Brain pericyte (primary cell): Measurements from ENCODE around the gene TSSK6.
"Not testable (repeated sequence)": the region's sequence is repeated elsewhere in the genome, so short reads cannot be mapped to it uniquely, and the experiment has no call there.

Source experiments
- DNase-seq: peaks from one replicate; pipeline ENCODE4 v3.0.0-alpha.2; 2012; ENCODE audit warnings: low read depth, low spot score

TSSK6 gene

GRCh38 chr19:19487950-19488874 is 27.1 kb downstream of the TSSK6 start:
- no peak for DNase-seq

DNA sequence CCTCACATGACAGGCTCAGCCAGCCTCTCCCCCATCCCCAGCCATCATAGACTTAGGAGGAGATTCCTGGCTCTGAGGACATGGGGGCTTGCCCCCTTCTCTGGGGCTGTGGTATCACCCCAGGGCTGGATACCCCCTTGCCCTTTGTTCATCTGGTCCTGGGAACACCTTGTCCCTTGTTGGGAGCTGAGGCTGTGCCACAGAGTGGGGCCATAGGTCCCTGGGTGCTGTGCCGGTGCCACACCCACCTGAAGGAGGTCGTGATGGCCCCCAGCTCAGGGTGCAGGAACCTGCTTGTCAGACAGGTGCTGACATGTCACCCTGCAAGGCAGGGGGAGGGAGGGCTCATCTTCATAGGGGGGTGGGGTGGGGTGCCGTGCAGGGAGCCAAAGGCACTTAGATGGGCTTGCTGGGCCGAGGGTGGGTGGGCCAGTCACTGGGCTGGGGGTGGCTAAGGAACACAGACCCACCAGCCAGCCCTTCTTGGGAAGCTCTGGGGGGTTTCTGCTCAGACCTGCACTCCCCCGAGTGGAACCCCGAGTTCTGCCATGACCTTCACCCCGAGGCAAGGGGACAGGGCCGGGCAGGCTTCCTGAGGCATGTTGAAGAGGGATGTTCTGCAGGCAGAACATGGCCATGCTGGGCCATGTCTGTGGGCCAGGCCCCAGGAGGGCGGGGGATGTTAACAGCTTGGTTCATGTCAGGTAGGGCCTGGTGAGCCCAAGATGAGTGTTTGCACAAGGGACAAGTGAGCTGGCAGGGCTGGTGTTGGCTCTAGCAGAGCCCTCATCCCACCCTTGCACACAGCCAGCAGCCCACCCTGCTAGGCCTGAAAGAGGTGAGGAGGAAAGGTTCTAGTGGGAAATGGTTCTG is 28.0 kb downstream of the TSSK6 start:
- no peak for DNase-seq

DNA sequence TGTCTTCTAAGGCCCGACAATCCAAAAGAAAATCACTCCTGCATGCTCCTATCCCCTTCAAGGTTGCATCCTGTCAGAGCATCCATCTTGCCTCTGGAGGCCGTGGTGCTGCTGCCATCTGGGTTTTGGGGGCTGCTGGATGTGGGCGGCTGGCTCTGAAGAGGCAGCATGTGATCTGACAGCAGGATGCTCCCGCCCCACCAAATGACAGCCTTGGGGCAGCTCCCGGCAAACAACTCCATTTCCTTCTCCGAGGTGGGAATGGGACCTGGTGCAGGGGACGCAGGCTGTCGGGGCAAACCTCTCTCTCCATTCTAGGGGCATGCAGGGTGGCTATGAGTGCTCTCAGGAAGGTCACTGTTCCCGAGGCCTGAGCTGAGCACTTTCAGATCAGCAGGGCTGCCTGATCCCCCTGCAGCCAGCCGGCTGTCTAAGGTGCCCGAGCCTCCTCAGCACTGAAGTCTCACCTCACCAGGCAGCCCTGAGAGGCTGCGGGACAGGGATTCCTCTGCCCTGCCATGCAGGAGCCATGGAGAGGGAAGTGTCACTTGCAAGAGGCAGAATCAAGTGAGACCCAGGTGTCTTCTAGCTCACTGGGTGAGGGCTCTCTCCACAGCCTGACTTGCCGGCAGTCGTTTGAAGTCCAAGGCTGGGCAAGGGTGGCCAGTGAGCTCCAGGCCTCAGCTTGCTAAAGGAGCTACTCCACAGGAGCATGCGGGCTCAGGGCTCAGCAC is 28.8 kb downstream of the TSSK6 start:
- DNase-seq, result no peak

DNA sequence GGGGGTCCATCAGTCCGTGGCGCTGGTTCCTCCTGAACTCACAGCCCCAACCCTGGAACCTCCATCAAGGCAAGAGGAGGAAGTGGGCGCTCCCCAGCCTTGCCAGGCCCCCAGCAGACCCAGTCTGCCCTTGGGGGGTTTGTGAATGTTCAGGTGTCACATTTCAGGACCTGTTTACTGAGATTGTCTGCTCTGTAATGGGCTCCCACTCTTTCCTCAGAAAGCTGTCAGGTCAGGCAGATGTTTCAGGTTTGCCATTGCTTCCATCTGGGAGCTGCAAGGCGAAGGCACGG is 29.4 kb downstream of the TSSK6 start:
- DNase-seq, result no peak

DNA sequence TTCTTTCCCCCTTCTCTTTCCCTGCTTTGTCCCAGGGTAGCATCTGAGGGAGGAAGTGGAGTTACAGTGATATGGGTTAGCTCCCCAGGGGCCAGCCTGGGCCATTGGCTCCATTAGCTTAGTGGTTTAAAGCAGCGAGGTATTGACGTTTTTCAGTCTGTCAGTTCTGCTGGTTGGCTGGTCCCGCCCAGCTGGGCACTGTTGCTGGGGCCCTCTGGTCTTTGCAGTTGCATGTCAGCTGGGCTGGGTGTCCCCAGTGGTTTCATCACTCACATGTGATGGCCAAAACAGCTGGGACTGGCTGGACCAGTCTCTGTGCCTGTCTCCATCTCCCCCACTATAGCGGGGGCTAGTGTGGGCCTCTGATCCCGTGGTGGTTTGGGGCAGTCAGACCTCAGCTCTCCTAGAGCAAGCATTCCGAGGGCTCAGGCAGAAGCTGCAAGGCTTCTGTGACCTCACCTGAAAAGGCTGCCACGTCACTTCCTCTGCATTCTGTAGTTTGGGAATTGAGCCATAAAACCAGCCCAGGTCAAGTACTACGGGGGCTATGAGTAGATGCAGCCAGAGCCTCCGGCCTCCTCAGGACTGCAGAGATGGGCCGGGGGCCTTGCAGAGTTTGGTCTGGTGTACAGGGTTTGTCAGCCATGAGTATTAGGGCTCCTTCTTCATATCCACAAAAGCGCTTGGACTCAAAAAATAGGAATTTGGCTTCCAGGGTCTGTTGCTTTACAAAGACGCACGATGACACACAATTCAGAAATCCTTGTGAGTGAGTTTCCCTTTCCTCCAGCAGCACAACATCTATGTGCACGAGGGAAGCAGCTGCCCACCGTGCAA is 30.0 kb downstream of the TSSK6 start:
- no peak for DNase-seq

DNA sequence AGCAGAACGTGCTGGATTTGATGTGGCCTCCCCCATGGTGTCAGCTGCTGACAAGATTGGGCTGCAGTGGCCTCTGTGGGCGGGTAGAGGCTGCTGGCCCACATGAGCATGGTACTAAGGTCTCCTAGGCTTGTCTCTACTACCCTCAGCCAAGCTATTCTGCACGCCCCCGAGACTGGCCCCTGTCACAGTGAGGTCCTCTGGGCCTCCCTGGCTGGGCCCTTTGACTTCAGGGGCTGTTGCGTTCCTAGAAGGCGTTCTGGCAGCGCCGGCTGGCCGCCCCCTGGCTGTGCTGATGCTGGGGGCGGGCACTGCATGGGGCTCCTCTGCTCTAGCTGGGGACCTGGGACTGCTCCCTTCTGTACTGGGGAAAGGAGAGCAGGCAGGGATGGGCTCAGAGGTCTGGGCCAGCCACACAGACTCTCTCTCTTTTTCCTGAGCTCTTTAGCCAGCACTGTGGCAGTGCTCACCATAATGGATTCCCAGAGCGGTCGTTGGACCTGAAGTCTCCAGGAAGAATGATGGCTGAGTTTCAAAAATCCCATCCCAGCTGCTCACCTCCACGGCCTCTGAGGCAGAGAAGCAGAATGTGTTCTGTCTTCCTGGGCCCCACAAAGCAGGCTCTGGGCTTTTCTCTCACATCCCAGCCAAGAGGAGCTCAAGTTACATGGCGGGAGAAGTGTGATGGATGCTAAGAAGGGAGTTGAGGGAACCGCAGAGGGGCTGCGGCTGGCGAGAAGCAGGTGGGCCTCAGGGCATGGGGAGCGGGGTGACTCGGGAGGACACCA is 32.3 kb downstream of the TSSK6 start:
- no peak for DNase-seq

DNA sequence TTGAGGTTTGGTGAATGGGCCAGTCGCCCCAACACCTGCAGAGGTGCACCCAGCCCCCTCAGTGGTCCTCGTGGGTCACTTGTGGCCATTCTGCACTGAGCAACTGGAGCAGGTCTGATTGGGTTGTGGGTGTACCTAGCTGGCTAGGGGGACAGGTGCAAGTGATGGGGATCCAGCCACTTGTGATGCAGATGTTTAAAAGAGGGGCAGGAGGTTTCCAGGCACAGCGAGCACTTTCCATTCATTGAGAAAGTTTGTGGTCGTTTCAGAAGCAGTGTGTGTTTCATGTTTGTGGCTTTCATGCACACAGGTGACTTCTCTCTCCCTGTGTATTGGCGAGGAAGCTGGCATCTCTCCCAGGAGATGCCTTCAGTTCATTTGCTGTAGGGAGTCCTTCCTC is 34.7 kb downstream of the TSSK6 start:
- no peak for DNase-seq

DNA sequence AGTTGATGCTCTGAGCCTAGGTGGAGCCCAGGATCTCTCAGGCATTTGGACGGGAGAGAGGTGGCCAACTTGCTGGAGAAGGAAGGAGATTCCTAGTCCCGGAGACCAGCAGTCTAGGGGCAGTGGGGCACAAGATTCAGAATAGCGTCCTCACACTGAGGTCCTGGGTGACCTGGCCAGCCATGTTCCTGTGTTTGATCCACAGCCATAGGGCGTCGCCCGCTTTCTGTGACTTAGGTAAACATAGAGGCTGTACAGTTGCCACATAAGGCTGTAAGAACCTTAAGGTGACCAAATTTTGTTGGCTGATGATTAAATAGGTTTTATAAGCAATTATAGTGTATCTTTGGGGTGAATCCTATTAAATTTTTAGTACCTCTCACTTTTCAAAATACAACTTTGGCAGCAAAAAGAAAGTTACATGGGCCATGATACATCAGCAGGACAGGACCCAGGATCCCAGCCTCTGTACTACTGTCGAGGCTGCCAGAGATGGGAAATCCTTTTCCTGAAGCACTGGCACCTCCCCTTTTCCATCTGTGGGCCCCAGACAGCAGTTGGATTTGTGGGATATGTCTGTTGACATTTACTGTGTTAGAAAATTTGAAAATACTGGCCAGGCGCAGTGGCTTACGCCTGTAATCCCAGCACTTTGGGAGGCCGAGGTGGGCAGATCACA is 37.5 kb downstream of the TSSK6 start:
- DNase-seq, result no peak

GRCh38 chr19:19475849-19476828 is 39.2 kb downstream of the TSSK6 start:
- DNase-seq, result no peak

- no peak for DNase-seq
Observed at GRCh38 chr19:19475015-19475765, 40.2 kb downstream of the TSSK6 start.

GRCh38 chr19:19472106-19472505 is 43.2 kb downstream of the TSSK6 start:
- DNase-seq, result not testable (repeated sequence)

GRCh38 chr19:19471682-19472081 is 43.7 kb downstream of the TSSK6 start:
- DNase-seq, result no peak

DNA sequence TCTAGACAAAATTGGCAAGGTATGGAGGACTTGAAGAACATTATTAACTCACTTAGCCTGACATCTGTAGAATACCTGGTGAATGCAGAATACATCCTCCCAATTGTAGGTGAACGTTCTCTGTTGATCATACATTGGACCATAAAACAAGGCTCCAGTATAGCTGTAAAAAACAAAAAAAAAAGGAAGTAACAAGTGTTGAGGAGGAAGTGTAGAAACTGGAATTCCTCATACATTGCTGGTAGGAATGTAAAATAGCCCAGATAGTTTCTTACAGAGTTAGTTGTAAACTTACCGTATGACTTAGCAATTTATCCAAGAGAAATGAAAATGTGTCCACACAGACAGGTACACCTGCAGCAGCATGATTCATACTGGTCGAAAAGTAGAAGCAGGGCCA is 44.8 kb downstream of the TSSK6 start:
- DNase-seq, result no peak

GRCh38 chr19:19468424-19469050 is 46.8 kb downstream of the TSSK6 start:
- no peak for DNase-seq

DNA sequence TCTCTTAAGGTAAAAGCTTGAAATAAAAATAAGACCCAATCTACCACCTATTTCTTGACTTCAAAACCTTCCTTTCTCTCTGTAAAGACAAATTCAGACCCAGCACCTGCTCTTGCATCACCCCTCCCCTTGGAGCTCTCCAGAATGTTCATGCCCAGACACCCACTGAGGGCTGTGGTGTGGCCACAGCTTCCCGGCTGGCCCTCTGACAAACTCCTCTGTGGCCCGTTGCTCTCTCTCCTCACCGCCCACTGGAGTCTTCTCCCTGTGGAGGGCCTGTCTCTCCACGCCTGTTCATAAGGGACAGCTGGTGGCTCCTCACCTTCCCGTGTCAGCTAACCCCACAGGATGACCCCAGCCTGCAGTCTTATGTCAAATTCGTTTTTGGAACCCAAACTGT is 49.1 kb downstream of the TSSK6 start:
- DNase-seq, result no peak

DNA sequence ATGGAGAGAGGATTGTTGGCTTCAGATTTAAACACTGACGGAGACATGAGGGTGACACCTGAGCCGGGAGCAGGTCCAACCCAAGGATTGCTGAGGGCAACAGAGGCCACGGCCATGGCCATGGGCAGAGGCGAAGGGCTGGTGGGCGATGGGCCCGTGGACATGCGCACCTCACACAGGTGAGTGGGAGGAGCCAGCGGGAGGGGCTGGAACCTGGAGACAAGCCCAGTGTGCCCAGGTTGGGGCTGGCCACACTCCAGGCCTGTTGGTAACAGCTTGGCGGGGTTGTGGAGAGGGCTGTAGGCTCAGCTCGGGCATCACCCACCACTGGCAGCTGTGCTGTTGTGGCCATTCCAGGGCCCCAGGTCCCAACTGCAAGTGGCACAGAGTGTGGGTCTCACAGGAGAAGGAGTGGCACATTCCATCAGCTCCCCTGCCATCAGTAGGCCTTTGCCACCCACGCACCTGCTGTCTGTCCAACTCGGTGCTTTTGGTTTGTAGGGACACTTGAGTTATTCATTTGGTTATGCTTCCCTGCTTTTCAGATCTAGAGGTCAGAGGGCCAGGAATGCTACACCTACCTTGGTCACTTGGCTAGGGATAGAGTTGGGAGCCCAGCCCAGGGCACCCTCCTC is 49.8 kb downstream of the TSSK6 start:
- DNase-seq, result no peak
